ENCODE results near the gene RCL1.

The RCL1 gene

GRCh38 chr9:4814913-4815312 lies 22.2 kb downstream of the RCL1 start:
- no peak for FAIRE-seq

DNA sequence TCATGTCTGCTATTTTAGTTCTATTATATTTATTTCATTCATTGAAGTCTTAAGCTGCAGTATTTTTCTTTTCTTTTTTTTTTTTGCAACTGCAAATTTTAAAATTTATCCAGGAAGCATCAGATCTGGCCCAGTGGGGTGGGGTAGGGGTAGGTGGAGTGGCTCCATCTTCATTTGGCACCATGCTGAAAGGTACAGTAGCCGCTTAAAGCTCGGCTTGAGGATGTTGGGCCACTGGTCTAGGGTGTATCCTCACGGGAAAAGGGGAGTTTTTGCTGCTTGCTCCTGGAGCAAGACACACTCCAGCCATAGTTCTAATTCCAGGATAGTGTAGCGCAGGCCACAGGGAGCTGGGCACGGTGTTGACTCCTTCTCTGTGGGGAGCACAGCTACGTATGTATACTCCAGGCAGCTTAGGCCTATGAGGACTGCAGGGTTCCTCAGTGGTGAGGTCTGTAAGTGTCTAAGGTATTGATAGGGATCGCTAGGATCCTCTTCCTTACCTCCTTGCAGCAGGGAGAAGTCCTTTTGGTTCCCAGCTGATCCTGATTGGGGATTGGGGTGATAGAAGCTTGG lies 22.7 kb downstream of the RCL1 start:
- FAIRE-seq, result no peak

DNA sequence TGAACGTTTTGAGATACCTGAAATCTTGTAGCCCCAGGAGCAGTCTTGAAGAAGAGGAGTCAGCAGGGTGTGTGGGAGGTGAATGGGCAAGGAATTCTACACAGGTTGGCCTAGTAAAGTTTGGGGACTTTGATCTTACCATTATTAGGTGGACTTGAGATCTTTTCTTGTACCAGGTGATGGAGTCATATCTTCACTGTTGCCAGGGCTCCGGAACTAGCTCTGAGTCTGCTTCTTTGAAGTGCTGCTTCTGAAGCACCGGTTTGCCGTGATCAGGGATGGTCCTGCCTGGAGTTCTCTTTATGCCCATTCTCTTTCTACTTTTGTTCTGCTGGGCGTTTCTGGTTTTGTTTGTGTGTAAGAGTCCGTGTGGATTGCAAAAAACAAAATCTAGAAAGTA lies 27.4 kb downstream of the RCL1 start:
- no peak for FAIRE-seq

- FAIRE-seq, result no peak
Measured at GRCh38 chr9:4821133-4821532, 28.4 kb downstream of the RCL1 start.

- no peak for FAIRE-seq
Measured at GRCh38 chr9:4822057-4822456, 29.3 kb downstream of the RCL1 start.

GRCh38 chr9:4826417-4827166 lies 33.8 kb downstream of the RCL1 start:
- no peak for FAIRE-seq

DNA sequence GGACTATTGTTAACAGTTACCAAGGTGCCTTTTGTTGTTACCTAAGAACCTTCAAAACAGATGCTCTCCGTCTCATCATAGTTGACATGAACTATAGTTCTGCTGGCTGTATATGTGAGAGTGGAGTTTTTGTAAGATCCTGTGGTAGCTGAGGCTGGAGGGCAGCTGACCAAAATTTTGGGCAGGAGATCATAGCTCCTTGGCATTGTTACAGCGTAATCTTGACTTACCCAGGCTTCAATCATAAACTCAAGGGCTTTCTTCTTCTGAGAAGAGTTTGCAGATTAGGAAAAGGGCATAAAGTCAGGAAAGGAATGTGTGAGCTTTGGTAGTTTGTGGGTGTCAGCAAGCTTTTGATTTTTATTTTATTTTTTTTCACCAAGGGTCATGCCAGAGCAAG lies 34.5 kb downstream of the RCL1 start:
- no peak for FAIRE-seq

DNA sequence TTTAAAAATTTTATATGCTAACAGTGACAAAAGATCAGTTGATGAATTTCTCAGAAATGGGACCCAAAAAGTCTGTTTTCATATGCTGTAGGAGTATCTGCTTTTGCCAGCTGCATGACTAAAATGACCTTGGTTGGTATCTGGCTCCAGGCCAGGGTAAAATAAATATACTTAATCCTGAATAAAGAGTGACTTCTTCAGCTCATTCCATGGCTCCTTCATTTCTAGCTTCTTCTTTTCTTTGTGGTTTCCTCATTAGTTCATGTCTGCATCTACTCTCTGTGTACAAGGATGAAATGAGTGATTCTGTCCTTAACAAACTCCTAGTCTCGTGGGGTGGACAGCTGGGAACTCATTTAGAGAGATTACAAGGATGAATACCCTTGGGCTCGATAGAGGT lies 36.0 kb downstream of the RCL1 start:
- FAIRE-seq, result no peak

GRCh38 chr9:4829969-4830368 lies 37.2 kb downstream of the RCL1 start:
- FAIRE-seq, result no peak

GRCh38 chr9:4830699-4831098 lies 38.0 kb downstream of the RCL1 start:
- FAIRE-seq, result no peak

DNA sequence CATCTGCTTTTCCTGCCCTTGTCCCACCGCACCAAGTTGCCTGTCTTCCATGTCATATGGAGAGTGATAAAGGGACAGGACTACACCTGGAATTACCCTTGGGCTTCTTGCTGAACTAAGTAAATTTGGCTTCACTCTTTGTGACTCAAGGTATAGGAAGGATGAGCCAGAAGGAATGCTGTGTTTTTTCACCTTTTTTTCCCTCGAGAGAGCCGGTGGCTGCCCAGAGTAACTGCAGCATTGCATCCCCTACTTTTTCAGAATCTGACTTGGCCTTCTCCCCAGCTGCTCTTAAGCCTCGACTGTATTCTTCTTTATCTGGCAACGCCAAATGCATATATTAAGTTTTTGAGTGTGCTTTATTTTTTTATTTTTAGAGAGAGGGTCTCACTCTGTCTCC lies 38.4 kb downstream of the RCL1 start:
- no peak for FAIRE-seq

GRCh38 chr9:4831944-4832343 lies 39.2 kb downstream of the RCL1 start:
- no peak for FAIRE-seq

- FAIRE-seq, result no peak
Measured at GRCh38 chr9:4832786-4833579, 40.2 kb downstream of the RCL1 start.

- no peak for FAIRE-seq
Measured at GRCh38 chr9:4833781-4834560, 41.2 kb downstream of the RCL1 start.

DNA sequence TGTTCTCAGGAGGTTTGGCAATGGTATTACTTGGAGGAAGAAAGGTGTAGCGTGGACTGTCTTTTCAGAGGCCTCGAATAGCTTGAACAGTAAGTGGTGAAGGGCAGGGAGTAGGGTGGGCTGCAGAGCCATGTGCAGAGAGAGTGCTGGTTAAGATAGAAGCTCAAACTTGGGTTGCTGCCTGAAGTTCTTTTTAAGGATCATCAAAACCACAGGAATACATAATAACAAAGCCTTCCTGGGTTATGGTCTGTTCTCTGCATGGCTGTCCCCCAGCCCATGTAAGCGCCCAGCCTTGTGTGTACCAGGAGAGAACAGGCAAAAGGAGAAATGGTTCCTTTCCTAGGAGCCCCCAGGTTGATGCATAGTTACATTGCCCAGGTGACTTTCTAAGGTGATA lies 43.9 kb downstream of the RCL1 start:
- FAIRE-seq, result no peak

DNA sequence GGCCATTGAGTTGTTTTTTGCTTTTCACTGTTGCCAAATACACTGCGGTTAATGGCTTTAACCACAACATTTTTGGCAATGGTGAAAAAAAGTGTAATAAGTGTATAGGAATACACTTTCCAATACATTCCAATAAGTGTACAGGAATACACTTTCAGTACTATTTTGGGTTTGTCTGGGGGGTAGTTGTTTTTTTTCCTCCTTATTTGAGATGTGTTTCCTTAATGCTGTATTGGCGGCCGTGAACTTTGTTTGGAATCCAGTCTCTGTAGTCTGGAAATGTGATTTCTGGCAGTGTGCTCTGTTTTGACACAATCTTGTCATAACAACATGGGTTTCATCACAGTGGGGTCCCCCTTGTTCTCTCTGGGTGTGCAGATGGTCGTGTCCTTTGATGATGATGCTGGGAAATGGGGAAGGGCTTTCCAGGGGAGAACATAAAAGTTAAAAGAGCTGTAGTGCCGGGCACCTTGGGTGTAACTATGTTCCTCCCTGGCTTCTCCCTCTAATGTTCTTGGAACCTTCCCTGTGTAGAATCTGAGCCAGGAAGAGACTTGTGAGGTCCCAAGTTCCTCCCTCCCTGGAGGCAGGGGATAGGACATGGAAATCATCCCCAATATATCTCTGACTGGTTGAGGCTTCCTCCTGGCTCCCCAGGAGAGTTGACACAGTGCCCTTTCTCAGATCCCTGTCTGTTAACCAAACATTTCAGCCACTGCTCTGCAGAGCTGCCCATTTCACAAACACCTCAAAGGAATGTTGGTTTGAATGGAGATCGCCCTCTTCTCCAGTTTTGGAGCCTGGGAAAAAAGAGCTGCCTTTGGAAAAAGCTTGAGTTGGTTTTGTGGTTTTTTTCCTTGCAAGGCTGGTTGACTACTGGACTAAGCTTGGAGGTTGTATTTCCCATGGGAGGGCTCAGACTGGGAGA lies 44.8 kb downstream of the RCL1 start:
- FAIRE-seq, result no peak

- no peak for FAIRE-seq
Measured at GRCh38 chr9:4838189-4838546, 45.4 kb downstream of the RCL1 start.

DNA sequence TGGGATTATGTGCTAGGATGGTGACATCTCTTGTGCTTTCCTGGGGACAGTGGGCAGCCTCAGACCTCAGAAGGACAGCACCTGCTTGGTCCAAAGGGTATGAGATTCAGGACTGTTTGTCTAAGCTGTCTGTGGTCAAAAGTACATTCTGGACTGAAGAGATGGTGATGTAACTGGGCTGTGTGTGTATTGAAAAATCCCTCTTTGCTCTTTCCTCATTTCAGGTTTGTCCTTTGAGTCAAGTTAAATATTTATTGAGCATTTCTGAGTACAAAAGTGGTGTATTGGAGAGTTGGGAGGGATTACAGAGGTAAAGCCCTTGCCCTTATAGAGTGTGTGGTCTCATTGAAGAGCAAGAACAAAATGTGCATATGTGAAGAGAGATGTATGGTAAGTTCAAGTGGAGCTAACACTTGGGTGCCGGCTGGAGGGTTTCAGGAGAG lies 46.7 kb downstream of the RCL1 start:
- no peak for FAIRE-seq

- no peak for FAIRE-seq
Measured at GRCh38 chr9:4840018-4840417, 47.3 kb downstream of the RCL1 start.

GRCh38 chr9:4842213-4842612 lies 49.5 kb downstream of the RCL1 start:
- FAIRE-seq, result no peak

DNA sequence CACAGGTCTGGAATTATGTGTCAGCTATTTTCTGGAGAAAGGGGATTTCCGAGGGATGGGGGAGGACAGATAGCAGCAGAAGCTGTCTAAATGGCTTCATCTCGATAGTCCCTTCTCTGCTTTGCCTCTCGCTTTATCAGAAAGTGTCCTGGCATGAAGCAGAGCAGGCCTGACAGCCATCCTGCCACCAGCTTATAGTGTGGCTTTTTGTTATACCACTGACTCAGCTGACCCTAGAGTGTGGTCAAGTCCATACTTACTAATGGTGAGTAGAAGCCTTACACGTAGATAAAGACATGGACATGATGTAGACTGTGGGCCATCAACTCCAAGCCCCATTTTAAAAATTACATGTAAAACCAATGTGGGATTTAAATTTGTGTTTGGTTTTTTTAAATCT lies 50.0 kb downstream of the RCL1 start:
- FAIRE-seq, result no peak

Measured in TTC549 (cell line).